ENCODE results near the gene LDLRAD2. TPM values are rescaled to one million over a fixed set of nuclear protein-coding genes. Genes with fewer than 3 reads are reported as not detected.

LDLRAD2 gene
- total RNA-seq, 1 donor from 2014 or later: 0.14 TPM

DNA sequence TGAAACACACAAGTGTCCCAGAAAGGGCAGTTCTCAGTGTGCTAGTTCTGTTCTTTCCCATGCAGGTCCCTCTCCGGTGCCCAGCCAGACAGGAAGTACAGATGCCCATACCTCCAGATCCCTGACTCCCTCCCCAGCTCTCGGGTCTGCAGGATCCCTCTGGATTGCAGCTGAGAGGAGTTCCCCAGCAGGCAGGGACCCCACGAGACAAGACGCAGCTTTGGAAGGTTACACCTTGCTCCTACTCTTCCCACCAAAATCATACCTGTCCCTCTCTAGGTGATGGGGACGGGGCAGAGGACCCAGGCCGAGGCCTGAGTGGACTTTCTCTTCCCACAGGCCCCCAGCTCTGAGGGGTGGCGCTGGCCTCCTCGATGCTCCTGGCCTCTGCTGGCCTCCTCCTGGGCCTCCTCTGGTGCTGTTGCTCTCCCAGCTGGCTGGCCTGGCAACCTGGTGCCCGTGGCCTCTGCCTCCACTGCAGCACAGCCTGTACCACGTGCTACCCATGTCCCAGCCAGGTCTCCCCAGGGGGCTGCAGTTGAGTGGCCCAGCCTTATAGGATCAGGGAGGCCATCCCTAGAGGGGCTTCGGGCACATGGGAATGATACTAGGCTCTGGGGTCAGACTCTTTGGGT is 9.4 kb downstream of the LDLRAD2 start:
- Histone ChIP-seq H3K9me3 (ENCODE audit: insufficient read depth, low read depth, low read length) (no peaks in the 10 kb centered on the region), H2AFZ (ENCODE audit: low read depth, low read length) (no peak overlapping the region), H3K4me3 (ENCODE audit: insufficient read depth, low read depth, low read length) (no peak overlapping the region), H3K9ac (ENCODE audit: low read length) (no peak overlapping the region), H3K27me3 (ENCODE audit: insufficient read depth, low read length) (no peaks in the 10 kb centered on the region), H3K4me1 (ENCODE audit: insufficient read depth, low read length) (peaks cover 6% of the 10 kb centered on the region), H3K36me3 (ENCODE audit: insufficient read depth, low read length) (peaks cover 7% of the 10 kb centered on the region), H4K20me1 (ENCODE audit: insufficient read depth, low read length) (peaks cover 12% of the 10 kb centered on the region), H3K27ac (ENCODE audit: low read depth, low read length) (no peak overlapping the region), H3K79me2 (ENCODE audit: insufficient read depth, low read length) (no peaks in the 10 kb centered on the region), H3K4me2 (ENCODE audit: low read length) (no peak overlapping the region)
- peaks cover 15% of the 10 kb centered on the region for H3K4me1 Mint-ChIP-seq (ENCODE audit: low read depth, unreplicated experiment)
- TF ChIP-seq, protein P1, sequence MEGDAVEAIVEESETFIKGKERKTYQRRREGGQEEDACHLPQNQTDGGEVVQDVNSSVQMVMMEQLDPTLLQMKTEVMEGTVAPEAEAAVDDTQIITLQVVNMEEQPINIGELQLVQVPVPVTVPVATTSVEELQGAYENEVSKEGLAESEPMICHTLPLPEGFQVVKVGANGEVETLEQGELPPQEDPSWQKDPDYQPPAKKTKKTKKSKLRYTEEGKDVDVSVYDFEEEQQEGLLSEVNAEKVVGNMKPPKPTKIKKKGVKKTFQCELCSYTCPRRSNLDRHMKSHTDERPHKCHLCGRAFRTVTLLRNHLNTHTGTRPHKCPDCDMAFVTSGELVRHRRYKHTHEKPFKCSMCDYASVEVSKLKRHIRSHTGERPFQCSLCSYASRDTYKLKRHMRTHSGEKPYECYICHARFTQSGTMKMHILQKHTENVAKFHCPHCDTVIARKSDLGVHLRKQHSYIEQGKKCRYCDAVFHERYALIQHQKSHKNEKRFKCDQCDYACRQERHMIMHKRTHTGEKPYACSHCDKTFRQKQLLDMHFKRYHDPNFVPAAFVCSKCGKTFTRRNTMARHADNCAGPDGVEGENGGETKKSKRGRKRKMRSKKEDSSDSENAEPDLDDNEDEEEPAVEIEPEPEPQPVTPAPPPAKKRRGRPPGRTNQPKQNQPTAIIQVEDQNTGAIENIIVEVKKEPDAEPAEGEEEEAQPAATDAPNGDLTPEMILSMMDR (IDR thresholded peaks at IDR 0.05; ENCODE audit: insufficient read depth, low read depth, low read length): no peak
- TF ChIP-seq EZH2 (IDR thresholded peaks at IDR 0.05; ENCODE audit: insufficient read depth, low read length): no peak
- H3K4me3 Mint-ChIP-seq (ENCODE audit: unreplicated experiment): peak overlapping the region; percentile 34
- H3K36me3 Mint-ChIP-seq (ENCODE audit: low read depth, unreplicated experiment): peaks cover 22% of the 10 kb centered on the region
- no peaks in the 10 kb centered on the region for H3K9me3 Mint-ChIP-seq (ENCODE audit: unreplicated experiment)
- DNase-seq (ENCODE audit: low read depth) (no peak), FAIRE-seq (no peak)
- H3K27ac Mint-ChIP-seq (ENCODE audit: unreplicated experiment): no peak overlapping the region
- no peaks in the 10 kb centered on the region for H3K27me3 Mint-ChIP-seq (ENCODE audit: low read depth, unreplicated experiment)

DNA sequence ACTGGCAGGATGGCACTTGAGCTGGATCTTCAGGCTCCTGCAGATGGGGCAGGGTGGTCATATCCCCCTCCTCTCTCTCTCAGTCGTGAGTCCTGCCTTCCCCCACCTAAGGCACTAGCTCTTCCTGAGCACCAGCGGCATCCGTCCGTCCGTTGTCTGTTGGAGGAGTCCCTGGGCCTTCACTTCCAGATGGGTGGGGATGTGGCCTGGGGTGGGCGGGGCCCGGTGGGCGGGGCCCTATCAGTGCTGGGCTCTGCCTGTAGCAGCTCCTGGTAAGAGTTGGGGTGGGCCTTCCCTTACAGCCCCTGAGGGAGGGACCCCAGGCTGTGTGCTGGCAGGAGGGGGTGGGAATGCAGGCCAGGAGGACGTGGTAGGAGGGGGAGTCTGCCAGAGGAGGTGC is 10.3 kb downstream of the LDLRAD2 start:
- DNase-seq (ENCODE audit: low read depth): no peak
- Histone ChIP-seq H4K20me1 (ENCODE audit: insufficient read depth, low read length) (peaks cover 12% of the 10 kb centered on the region), H3K4me1 (ENCODE audit: insufficient read depth, low read length) (no peaks in the 10 kb centered on the region), H2AFZ (ENCODE audit: low read depth, low read length) (no peak overlapping the region), H3K9ac (ENCODE audit: low read length) (no peak overlapping the region), H3K79me2 (ENCODE audit: insufficient read depth, low read length) (no peaks in the 10 kb centered on the region), H3K4me3 (ENCODE audit: insufficient read depth, low read depth, low read length) (no peak overlapping the region), H3K36me3 (ENCODE audit: insufficient read depth, low read length) (peaks cover 9% of the 10 kb centered on the region), H3K4me2 (ENCODE audit: low read length) (no peak overlapping the region), H3K27me3 (ENCODE audit: insufficient read depth, low read length) (no peaks in the 10 kb centered on the region), H3K27ac (ENCODE audit: low read depth, low read length) (no peak overlapping the region), H3K9me3 (ENCODE audit: insufficient read depth, low read depth, low read length) (no peaks in the 10 kb centered on the region)
- Mint-ChIP-seq H3K9me3 (ENCODE audit: unreplicated experiment) (no peaks in the 10 kb centered on the region), H3K4me1 (ENCODE audit: low read depth, unreplicated experiment) (peaks cover 7% of the 10 kb centered on the region), H3K4me3 (ENCODE audit: unreplicated experiment) (no peak overlapping the region), H3K36me3 (ENCODE audit: low read depth, unreplicated experiment) (peaks cover 26% of the 10 kb centered on the region), H3K27me3 (ENCODE audit: low read depth, unreplicated experiment) (no peaks in the 10 kb centered on the region), H3K27ac (ENCODE audit: unreplicated experiment) (no peak overlapping the region)
- FAIRE-seq: no peak
- TF ChIP-seq, protein P1 (IDR thresholded peaks at IDR 0.05; ENCODE audit: insufficient read depth, low read depth, low read length): no peak
- TF ChIP-seq EZH2 (IDR thresholded peaks at IDR 0.05; ENCODE audit: insufficient read depth, low read length): no peak

DNA sequence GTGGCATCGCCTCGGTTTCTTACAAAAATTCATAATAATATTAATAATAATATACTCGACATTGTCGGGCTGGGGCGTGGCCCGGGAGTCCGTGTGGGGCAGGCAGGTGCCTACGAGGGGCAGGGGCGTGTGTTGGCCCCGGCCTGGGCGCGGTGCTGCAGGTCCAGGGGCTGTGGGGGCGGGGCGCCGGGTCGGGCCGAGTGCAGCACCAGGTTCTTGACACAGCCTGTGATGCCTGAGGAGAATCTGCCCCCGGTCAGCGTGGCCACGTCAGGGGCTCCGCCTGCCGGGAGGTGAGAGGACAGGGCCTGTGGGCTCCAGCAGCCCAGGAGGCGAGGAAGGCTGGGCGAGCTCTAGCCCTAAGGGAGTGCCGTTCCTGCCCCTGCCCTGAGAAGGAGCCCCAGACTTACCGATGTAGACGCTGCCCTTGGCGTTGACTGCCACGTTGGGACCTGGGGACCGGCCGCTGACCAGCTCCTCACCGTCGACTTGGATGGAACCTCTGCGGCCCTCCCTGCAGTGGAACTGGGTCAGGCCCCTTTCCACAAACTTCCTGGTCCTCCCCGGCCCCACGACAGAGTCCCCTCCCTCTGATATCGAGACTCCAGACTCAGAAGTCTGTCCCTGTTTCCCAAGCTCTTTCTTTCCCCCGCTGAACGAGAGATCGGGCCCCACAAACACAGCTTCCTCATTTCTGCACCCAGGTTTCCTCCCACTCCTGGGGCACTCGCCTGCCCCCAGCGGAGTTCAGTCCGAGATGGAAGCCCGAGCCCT is 11.3 kb downstream of the LDLRAD2 start:
- no peaks in the 10 kb centered on the region for H3K4me1 ChIP-seq (ENCODE audit: insufficient read depth, low read length)
- H3K4me3 Mint-ChIP-seq (ENCODE audit: unreplicated experiment): no peak overlapping the region
- H2AFZ ChIP-seq (ENCODE audit: low read depth, low read length): no peak overlapping the region
- H3K27ac Mint-ChIP-seq (ENCODE audit: unreplicated experiment): no peak overlapping the region
- H3K27me3 ChIP-seq (ENCODE audit: insufficient read depth, low read length): no peaks in the 10 kb centered on the region
- no peaks in the 10 kb centered on the region for H3K79me2 ChIP-seq (ENCODE audit: insufficient read depth, low read length)
- no peak for TF ChIP-seq EZH2 (IDR thresholded peaks at IDR 0.05; ENCODE audit: insufficient read depth, low read length)
- TF ChIP-seq, protein P1 (IDR thresholded peaks at IDR 0.05; ENCODE audit: insufficient read depth, low read depth, low read length): no peak
- H3K4me1 Mint-ChIP-seq (ENCODE audit: low read depth, unreplicated experiment): peaks cover 3% of the 10 kb centered on the region
- FAIRE-seq (no peak), DNase-seq (ENCODE audit: low read depth) (no peak)
- peaks cover 12% of the 10 kb centered on the region for H3K36me3 ChIP-seq (ENCODE audit: insufficient read depth, low read length)
- H3K9me3 Mint-ChIP-seq (ENCODE audit: unreplicated experiment): no peaks in the 10 kb centered on the region
- H3K4me3 ChIP-seq (ENCODE audit: insufficient read depth, low read depth, low read length): no peak overlapping the region
- H4K20me1 ChIP-seq (ENCODE audit: insufficient read depth, low read length): peaks cover 12% of the 10 kb centered on the region
- H3K4me2 ChIP-seq (ENCODE audit: low read length): no peak overlapping the region
- peaks cover 33% of the 10 kb centered on the region for H3K36me3 Mint-ChIP-seq (ENCODE audit: low read depth, unreplicated experiment)
- no peaks in the 10 kb centered on the region for H3K27me3 Mint-ChIP-seq (ENCODE audit: low read depth, unreplicated experiment)
- no peaks in the 10 kb centered on the region for H3K9me3 ChIP-seq (ENCODE audit: insufficient read depth, low read depth, low read length)
- no peak overlapping the region for H3K27ac ChIP-seq (ENCODE audit: low read depth, low read length)
- H3K9ac ChIP-seq (ENCODE audit: low read length): no peak overlapping the region
